BE2C (cell line): ENCODE data around the gene CEP164.

Experiments
- DNase-seq: peaks from one replicate; pipeline ENCODE4 v3.0.0-alpha.2; 2020
- H3K27me3 ChIP-seq: fragments of 250-450 bp; sonication (Bioruptor Pico); 2 replicates; pipeline ENCODE4 v1.5.1; 2020; ENCODE audit warnings: mild to moderate bottlenecking
- H3K36me3 ChIP-seq: fragments of 250-450 bp; sonication (Bioruptor Pico); 2 replicates; pipeline ENCODE4 v1.5.1; 2020; ENCODE audit warnings: mild to moderate bottlenecking
- H3K4me1 ChIP-seq: fragments of 250-450 bp; sonication (Bioruptor Pico); 2 replicates; pipeline ENCODE4 v1.5.1; 2020
- H3K4me3 ChIP-seq: 2 replicates; pipeline ENCODE4 v1.5.1; 2011; ENCODE audit warnings: low read depth, low read length
- H3K9me3 ChIP-seq: fragments of 250-450 bp; sonication (Bioruptor Pico); 2 replicates; pipeline ENCODE4 v1.5.1; 2020
- TF ChIP-seq, protein P1 (sequence below): IDR thresholded peaks from 2 replicates; pipeline ENCODE4 v1.5.1; 2012; ENCODE audit warnings: mild to moderate bottlenecking, low read depth, low read length

CEP164 gene

DNA sequence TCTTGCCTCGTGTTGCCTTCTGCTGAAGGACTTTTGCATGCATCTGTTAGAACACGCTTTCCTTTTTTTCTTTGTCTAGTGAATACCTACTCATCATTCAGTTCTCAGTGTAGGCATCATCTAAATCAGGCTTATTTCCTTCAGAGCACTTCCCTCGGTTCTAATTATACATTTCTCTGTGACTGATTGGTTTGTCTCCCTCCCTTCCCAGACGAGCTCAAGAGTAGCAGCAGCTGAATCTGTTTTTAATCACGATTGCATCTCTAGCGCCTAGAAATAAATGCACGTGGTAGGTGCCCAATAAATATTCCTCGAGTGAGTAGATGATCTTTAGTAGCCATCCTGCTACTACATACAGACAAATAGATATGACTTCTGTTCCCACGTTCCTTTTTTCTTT is 6.3 kb downstream of the CEP164 start:
- no peaks in the 10 kb centered on the region for H3K9me3 ChIP-seq
- TF ChIP-seq, protein P1, sequence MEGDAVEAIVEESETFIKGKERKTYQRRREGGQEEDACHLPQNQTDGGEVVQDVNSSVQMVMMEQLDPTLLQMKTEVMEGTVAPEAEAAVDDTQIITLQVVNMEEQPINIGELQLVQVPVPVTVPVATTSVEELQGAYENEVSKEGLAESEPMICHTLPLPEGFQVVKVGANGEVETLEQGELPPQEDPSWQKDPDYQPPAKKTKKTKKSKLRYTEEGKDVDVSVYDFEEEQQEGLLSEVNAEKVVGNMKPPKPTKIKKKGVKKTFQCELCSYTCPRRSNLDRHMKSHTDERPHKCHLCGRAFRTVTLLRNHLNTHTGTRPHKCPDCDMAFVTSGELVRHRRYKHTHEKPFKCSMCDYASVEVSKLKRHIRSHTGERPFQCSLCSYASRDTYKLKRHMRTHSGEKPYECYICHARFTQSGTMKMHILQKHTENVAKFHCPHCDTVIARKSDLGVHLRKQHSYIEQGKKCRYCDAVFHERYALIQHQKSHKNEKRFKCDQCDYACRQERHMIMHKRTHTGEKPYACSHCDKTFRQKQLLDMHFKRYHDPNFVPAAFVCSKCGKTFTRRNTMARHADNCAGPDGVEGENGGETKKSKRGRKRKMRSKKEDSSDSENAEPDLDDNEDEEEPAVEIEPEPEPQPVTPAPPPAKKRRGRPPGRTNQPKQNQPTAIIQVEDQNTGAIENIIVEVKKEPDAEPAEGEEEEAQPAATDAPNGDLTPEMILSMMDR: no peak
- no peaks in the 10 kb centered on the region for H3K27me3 ChIP-seq
- no peak overlapping the region for H3K4me3 ChIP-seq
- 0 out of 2 replicates have a peak, but pooled peaks cover 2% of the 10 kb centered on the region for H3K4me1 ChIP-seq
- H3K36me3 ChIP-seq: 0 out of 2 replicates have a peak, but pooled peaks cover 2% of the 10 kb centered on the region
- DNase-seq: no peak

DNA sequence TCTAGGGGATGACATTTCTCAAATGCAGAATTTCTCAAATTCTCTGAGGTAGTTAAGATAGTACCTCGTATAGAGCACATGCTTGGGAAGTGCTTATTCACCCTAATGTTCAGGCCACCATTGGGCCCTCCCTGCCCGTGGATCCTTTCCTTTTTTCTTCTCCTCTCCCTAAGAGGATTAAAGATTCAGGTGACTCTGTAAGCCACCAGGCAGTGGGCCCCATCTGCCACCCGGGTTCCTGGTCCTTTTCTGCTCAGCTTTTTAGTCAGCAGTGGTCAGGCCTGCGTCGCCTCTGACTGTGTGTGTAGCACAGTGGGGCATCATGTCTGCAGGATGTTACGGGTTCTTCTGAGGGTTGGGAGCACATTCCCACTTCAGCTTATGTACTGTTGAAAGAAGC is 7.2 kb downstream of the CEP164 start:
- peaks cover 2% of the 10 kb centered on the region; the same call in 1 of the 2 replicates for H3K36me3 ChIP-seq
- TF ChIP-seq, protein P1: no peak
- no peaks in the 10 kb centered on the region for H3K27me3 ChIP-seq

DNA sequence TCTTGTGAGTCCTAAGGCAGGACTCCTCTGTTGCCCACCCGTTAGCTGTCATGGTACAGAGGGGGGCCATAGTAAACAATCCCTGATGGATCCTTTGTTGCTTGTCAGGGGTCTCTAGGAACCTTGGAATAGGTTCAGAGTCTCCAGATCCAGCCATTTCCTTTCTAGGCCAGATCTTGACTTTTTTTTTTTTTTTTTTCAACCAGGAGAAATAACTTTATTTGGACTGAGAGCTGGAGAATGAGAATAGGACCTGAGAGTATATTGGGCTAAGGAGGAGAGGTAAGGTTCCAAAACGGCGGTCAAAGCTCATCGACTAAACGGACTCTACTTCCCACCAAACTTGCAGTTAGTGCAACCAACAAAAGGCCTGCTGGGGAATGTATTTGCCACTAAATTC is 7.7 kb downstream of the CEP164 start:
- TF ChIP-seq, protein P1: no peak
- H3K27me3 ChIP-seq: no peaks in the 10 kb centered on the region
- no peak for DNase-seq
- peaks cover 2% of the 10 kb centered on the region; the same call in 1 of the 2 replicates for H3K36me3 ChIP-seq
- no peak overlapping the region for H3K4me3 ChIP-seq
- no peaks in the 10 kb centered on the region for H3K4me1 ChIP-seq
- H3K9me3 ChIP-seq: no peaks in the 10 kb centered on the region

More for the DNA sequence above, 7.2 kb downstream of the CEP164 start:
- no peaks in the 10 kb centered on the region for H3K9me3 ChIP-seq
- no peak overlapping the region for H3K4me3 ChIP-seq
- H3K4me1 ChIP-seq: no peaks in the 10 kb centered on the region
- no peak for DNase-seq

GRCh38 chr11:117337076-117337475 is 9.4 kb downstream of the CEP164 start:
- TF ChIP-seq, protein P1: no peak
- DNase-seq: no peak
- Histone ChIP-seq H3K4me1 (peaks cover under 1% of the 10 kb centered on the region; the same call in 1 of the 2 replicates), H3K27me3 (no peaks in the 10 kb centered on the region), H3K4me3 (no peak overlapping the region), H3K9me3 (no peaks in the 10 kb centered on the region), H3K36me3 (peaks cover 7% of the 10 kb centered on the region)

DNA sequence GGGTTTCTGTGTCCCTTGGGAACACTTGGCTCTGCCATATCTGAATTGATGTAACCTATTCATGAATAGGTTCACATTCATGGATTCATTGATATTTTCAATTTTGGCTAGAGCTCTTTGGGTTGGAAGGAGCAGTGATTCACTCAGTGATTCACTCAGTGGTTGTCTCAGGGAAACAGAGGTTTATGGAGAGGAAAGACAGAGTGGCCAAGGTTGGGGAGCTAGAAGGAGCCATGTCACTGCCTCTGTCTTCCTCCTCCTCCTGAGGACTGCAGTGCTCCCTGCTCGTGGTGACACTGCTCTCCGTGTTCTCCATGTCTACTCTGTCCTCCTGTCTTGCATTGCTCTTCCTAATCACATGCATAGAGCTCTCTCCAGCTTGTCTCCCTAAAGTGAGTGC is 17.4 kb downstream of the CEP164 start:
- Histone ChIP-seq H3K4me3 (no peak overlapping the region), H3K9me3 (no peaks in the 10 kb centered on the region), H3K4me1 (peaks cover 5% of the 10 kb centered on the region; the same call in 1 of the 2 replicates), H3K36me3 (peaks cover 26% of the 10 kb centered on the region), H3K27me3 (no peaks in the 10 kb centered on the region)
- no peak for DNase-seq
- TF ChIP-seq, protein P1: no peak

DNA sequence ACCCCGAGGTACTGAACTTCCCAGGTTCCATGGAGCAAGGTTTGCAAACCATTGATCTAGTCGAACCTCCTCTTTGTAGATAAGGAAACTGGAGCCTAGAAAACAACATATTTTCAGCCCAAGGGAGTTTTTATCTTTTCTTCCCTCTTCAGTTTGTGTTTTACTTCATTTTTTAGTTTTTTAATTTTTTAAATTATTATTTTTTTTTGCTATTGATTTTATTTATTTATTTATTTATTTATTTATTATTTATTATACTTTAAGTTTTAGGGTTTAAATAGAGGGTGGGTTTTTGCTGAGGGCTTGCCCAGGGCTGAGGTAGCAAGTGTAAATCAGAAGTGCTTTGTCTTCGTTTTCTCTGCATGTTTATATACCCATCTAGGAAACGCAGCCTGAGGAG is 26.9 kb downstream of the CEP164 start:
- peaks cover 32% of the 10 kb centered on the region for H3K36me3 ChIP-seq
- DNase-seq: no peak

More for the DNA sequence above, 26.9 kb downstream of the CEP164 start:
- TF ChIP-seq, protein P1: no peak
- H3K4me1 ChIP-seq: no peaks in the 10 kb centered on the region
- H3K9me3 ChIP-seq: no peaks in the 10 kb centered on the region
- no peak overlapping the region for H3K4me3 ChIP-seq
- H3K27me3 ChIP-seq: no peaks in the 10 kb centered on the region
